Spleen (tissue), 11 donors: ENCODE data around the gene AGK. TPM values are rescaled to one million over a fixed set of nuclear protein-coding genes. Genes with fewer than 3 reads are reported as not detected.
A peak's percentile ranks its signal among the peaks of the same experiment; 100 is the strongest.

Source experiments
- DNase-seq: peaks from one replicate; pipeline ENCODE4 v3.0.0-alpha.2; 2020
- H3K27ac ChIP-seq, 8 donors: fragments of 200-600 bp; sonication (generic) in 7 of 8; 1 replicate in 4 of 8; 2 replicates in 4 of 8; pipeline versions ENCODE4 v1.5.0 to v1.8.0; 2016 to 2021; ENCODE audit warnings: inconsistent platforms in 4 of 8, mild to moderate bottlenecking in 4 of 8, moderate library complexity in 1 of 8
- H3K27me3 ChIP-seq, 7 donors: fragments of 200-600 bp; sonication (generic) in 6 of 7; replicated peaks in 1 of 7; 1 replicate in 4 of 7; 2 replicates in 3 of 7; pipeline versions ENCODE4 v1.5.0 to v1.8.0; 2016 to 2021; ENCODE audit warnings: inconsistent platforms in 3 of 7, mild to moderate bottlenecking in 1 of 7
- H3K36me3 ChIP-seq, 6 donors: fragments of 200-600 bp; sonication (generic) in 5 of 6; 1 replicate in 4 of 6; 2 replicates in 2 of 6; pipeline versions ENCODE4 v1.5.0 to v1.8.0; 2016 to 2021; ENCODE audit warnings: inconsistent platforms in 2 of 6
- H3K4me1 ChIP-seq, 6 donors: fragments of 200-600 bp; sonication (generic) in 5 of 6; 1 replicate in 3 of 6; 2 replicates in 3 of 6; pipeline versions ENCODE4 v1.5.0 to v1.8.0; 2016 to 2021; ENCODE audit warnings: inconsistent platforms in 3 of 6
- H3K4me3 ChIP-seq, 8 donors: fragments of 200-600 bp; sonication (generic) in 7 of 8; 1 replicate in 4 of 8; 2 replicates in 4 of 8; pipeline versions ENCODE4 v1.5.0 to v1.8.0; 2016 to 2021; ENCODE audit warnings: inconsistent platforms in 4 of 8, mild to moderate bottlenecking in 4 of 8, moderate library complexity in 2 of 8
- H3K9me3 ChIP-seq, 8 donors: fragments of 200-600 bp; sonication (generic) in 7 of 8; 1 replicate in 4 of 8; 2 replicates in 4 of 8; pipeline versions ENCODE4 v1.5.0 to v1.8.0; 2016 to 2021; ENCODE audit warnings: inconsistent platforms in 4 of 8
- POLR2A ChIP-seq, 3 donors: fragments of 450-650 bp; IDR thresholded peaks; one replicate each; pipeline ENCODE4 v1.5.1; 2017; ENCODE audit warnings: antibody characterized with exemption in 3 of 3, mild to moderate bottlenecking in 1 of 3
- POLR2AphosphoS5 ChIP-seq, 3 donors: sonication (generic); formaldehyde crosslinking; IDR thresholded peaks; one replicate each; pipeline ENCODE4 v1.5.1; 2017; ENCODE audit warnings: antibody characterized with exemption in 3 of 3
- WGBS, 5 donors: extraction: QIAGEN DNeasy Blood & Tissue Kit in 3 of 5; methylation state at CpG; one replicate each; pipeline versions ENCODE4 v1.1.5 to v1.1.7; 2013 to 2018; 5-methylcytosine and 5-hydroxymethylcytosine counted together
- intact Hi-C: fragments of 100-400 bp; cut with DNase I; formaldehyde crosslinking; loops from one replicate; pipeline ENCODE4 v1.15.0; 2023; ENCODE audit warnings: low total_unique reads
- polyA plus RNA-seq, 3 donors: library from polyadenylated mRNA; stranded (reverse); fragments of 200-250 nt; gene quantifications; one replicate each; pipeline ENCODE4 v1.2.1, GENCODE V29; 2013
- total RNA-seq, 7 donors: library from RNA; depleted of rRNA in 3 of 7; stranded (reverse); fragments of >200 nt in 3 of 7; fragmentation: NEBNext Ultra II Directional in 4 of 7; extraction: Animal tissue kit (Norgen Biotek cat#: 25700) in 4 of 7; gene quantifications; one replicate each; pipeline versions ENCODE4 v1.1.0 to v1.2.1, GENCODE V29; 2016 to 2021
- TF ChIP-seq, protein P1 (sequence below), 11 experiments: fragments of 200-600 bp in 7 of 11; fragments of 450-650 bp in 4 of 11; sonication (generic) in 4 of 11; IDR thresholded peaks in 8 of 11; conservative IDR thresholded peaks in 3 of 11; 1 replicate in 7 of 11; 2 replicates in 4 of 11; pipeline versions ENCODE4 v1.4.0 to v1.8.0; 2016 to 2021; ENCODE audit warnings: antibody characterized with exemption in 11 of 11, inconsistent platforms in 4 of 11, mild to moderate bottlenecking in 1 of 11
- donor health status: healthy with polysubstance abuse.
- donor health status: DM: no; HTN: no; CAD: no; lungs with moderate emphysema.
- donor health status: DM: no; HTN: no; CAD: no.
- donor health status: Bipolar disorder and iron deficiency.
- donor health status: healthy.
- donor health status: DM: no; HTN: no; CAD: no.
- donor health status: DM: yes; HTN: yes; CAD: no.

AGK gene
- total and polyA plus RNA-seq, 10 donors = 11.0 to 35.5 (median 24.0) TPM

GRCh38 chr7:141528399-141528798 is 22.8 kb upstream of the AGK start:
- Histone ChIP-seq H3K4me1 (peaks cover 0 to 4% (median 2%) of the 10 kb centered on the region in 6 donors), H3K27me3 (peaks cover 0 to 13% (median 0%) of the 10 kb centered on the region in 7 donors), H3K9me3 (no peaks in the 10 kb centered on the region), H3K4me3 (no peak overlapping the region), H3K27ac (no peak overlapping the region), H3K36me3 (no peaks in the 10 kb centered on the region)
- TF ChIP-seq POLR2AphosphoS5 (IDR thresholded peaks at IDR 0.05) (no peak), POLR2A (IDR thresholded peaks at IDR 0.05) (no peak)
- TF ChIP-seq, protein P1, sequence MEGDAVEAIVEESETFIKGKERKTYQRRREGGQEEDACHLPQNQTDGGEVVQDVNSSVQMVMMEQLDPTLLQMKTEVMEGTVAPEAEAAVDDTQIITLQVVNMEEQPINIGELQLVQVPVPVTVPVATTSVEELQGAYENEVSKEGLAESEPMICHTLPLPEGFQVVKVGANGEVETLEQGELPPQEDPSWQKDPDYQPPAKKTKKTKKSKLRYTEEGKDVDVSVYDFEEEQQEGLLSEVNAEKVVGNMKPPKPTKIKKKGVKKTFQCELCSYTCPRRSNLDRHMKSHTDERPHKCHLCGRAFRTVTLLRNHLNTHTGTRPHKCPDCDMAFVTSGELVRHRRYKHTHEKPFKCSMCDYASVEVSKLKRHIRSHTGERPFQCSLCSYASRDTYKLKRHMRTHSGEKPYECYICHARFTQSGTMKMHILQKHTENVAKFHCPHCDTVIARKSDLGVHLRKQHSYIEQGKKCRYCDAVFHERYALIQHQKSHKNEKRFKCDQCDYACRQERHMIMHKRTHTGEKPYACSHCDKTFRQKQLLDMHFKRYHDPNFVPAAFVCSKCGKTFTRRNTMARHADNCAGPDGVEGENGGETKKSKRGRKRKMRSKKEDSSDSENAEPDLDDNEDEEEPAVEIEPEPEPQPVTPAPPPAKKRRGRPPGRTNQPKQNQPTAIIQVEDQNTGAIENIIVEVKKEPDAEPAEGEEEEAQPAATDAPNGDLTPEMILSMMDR (IDR thresholded peaks at IDR 0.05 in 8 of 11, conservative IDR thresholded peaks at IDR 0.05 in 3 of 11) = no peak
- no peak for DNase-seq
- intact Hi-C loops = no loop called here
- WGBS, 5 donors = 94 to 98% (median 96%) methylated on average over 3 of the region's 3 CpGs

- intact Hi-C loops = no loop called here
- Histone ChIP-seq H3K27me3 (peaks cover 0 to 28% (median 0%) of the 10 kb centered on the region in 7 donors), H3K4me3 (no peak overlapping the region), H3K9me3 (no peaks in the 10 kb centered on the region), H3K4me1 (peaks cover 0 to 9% (median 3%) of the 10 kb centered on the region in 6 donors), H3K27ac (no peak overlapping the region), H3K36me3 (no peaks in the 10 kb centered on the region)
- peak; percentile 82 for DNase-seq
- TF ChIP-seq, protein P1 (IDR thresholded peaks at IDR 0.05 in 8 of 11, conservative IDR thresholded peaks at IDR 0.05 in 3 of 11) = peak; percentile 29 to 92 (median 76)
- no peak for TF ChIP-seq POLR2AphosphoS5 (IDR thresholded peaks at IDR 0.05)
- 21 to 28% (median 23%) methylated on average over 11 of the region's 11 CpGs for WGBS, 5 donors
These were observed 17.9 kb upstream of the AGK start for GRCh38 chr7:141533149-141533949.

- TF ChIP-seq POLR2AphosphoS5 (IDR thresholded peaks at IDR 0.05) (no peak), POLR2A (IDR thresholded peaks at IDR 0.05) (no peak)
- TF ChIP-seq, protein P1 (IDR thresholded peaks at IDR 0.05 in 8 of 11, conservative IDR thresholded peaks at IDR 0.05 in 3 of 11) = no peak
- intact Hi-C loops = no loop called here
- no peak for DNase-seq
- no peaks in the 10 kb centered on the region for H3K36me3 ChIP-seq
- 74 to 82% (median 76%) methylated on average over 9 of the region's 9 CpGs for WGBS, 5 donors
- no peaks in the 10 kb centered on the region for H3K9me3 ChIP-seq
- H3K4me1 ChIP-seq = peaks cover 0 to 9% (median 3%) of the 10 kb centered on the region in 6 donors
- H3K27ac ChIP-seq = no peak overlapping the region
- no peak overlapping the region for H3K4me3 ChIP-seq
- peaks cover 0 to 31% (median 0%) of the 10 kb centered on the region in 7 donors for H3K27me3 ChIP-seq
These were observed 16.2 kb upstream of the AGK start for GRCh38 chr7:141534757-141535737.
